HL-60 (cell line): ENCODE results near the gene LRRC49.

Experiments
- POLR2AphosphoS5 ChIP-seq: IDR thresholded peaks from 2 replicates; pipeline ENCODE4 v1.6.1; 2012; ENCODE audit warnings: low read depth
- TF ChIP-seq, protein P1 (sequence below): IDR thresholded peaks from one replicate; pipeline ENCODE4 v1.5.1; 2011; ENCODE audit warnings: low read length, control low read depth, inconsistent platforms; ENCODE audit not compliant: insufficient read depth

DNA sequence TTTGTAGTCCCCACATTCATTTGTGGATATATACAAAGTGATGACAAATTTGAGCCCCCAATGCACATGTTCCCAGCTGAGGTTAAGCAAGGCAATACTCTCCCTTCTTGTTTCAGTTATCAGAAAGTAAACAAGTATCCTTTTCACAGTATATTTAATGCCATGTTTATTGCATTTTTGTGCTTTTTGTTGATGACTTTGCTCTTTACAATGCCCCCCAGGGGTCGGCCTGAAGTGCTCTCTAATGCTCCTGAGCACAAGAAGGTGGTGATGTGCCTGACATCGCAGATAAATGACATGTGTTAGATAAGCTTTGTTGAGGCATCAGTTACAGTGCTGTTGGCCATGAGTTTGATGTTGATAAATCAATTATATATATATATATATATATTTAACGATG is 165.0 kb downstream of the LRRC49 start:
- TF ChIP-seq, protein P1, sequence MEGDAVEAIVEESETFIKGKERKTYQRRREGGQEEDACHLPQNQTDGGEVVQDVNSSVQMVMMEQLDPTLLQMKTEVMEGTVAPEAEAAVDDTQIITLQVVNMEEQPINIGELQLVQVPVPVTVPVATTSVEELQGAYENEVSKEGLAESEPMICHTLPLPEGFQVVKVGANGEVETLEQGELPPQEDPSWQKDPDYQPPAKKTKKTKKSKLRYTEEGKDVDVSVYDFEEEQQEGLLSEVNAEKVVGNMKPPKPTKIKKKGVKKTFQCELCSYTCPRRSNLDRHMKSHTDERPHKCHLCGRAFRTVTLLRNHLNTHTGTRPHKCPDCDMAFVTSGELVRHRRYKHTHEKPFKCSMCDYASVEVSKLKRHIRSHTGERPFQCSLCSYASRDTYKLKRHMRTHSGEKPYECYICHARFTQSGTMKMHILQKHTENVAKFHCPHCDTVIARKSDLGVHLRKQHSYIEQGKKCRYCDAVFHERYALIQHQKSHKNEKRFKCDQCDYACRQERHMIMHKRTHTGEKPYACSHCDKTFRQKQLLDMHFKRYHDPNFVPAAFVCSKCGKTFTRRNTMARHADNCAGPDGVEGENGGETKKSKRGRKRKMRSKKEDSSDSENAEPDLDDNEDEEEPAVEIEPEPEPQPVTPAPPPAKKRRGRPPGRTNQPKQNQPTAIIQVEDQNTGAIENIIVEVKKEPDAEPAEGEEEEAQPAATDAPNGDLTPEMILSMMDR, result no peak
- TF ChIP-seq POLR2AphosphoS5, result no peak
